Stomach smooth muscle (tissue), 2 donors: Measurements from ENCODE around the gene MDC1.
"Not testable (repeated sequence)": the region's sequence is repeated elsewhere in the genome, so short reads cannot be mapped to it uniquely, and the experiment has no call there.

ENCODE experiments used
- H3K27ac ChIP-seq: one replicate; pipeline ENCODE4 v1.7.0; 2013; ENCODE audit warnings: mild to moderate bottlenecking, low read length, inconsistent platforms
- H3K27me3 ChIP-seq, 2 donors: one replicate each; pipeline ENCODE4 v1.7.0; 2013; ENCODE audit warnings: low read length in 2 of 2; ENCODE audit not compliant: insufficient read depth in 2 of 2, control insufficient read depth in 1 of 2
- H3K36me3 ChIP-seq, 2 donors: one replicate each; pipeline ENCODE4 v1.7.0; 2013; ENCODE audit warnings: low read length in 2 of 2; ENCODE audit not compliant: control insufficient read depth in 2 of 2, insufficient read depth in 2 of 2
- H3K4me1 ChIP-seq: one replicate; pipeline ENCODE4 v1.7.0; 2013; ENCODE audit warnings: low read length; ENCODE audit not compliant: control insufficient read depth, insufficient read depth
- H3K4me3 ChIP-seq, 2 donors: one replicate each; pipeline ENCODE4 v1.7.0; 2013; ENCODE audit warnings: low read length in 2 of 2
- H3K9ac ChIP-seq, 2 donors: one replicate each; pipeline ENCODE4 v1.7.0; 2013; ENCODE audit warnings: low read length in 2 of 2, mild to moderate bottlenecking in 1 of 2
- H3K9me3 ChIP-seq, 2 donors: one replicate each; pipeline ENCODE4 v1.7.0; 2013; ENCODE audit warnings: low read length in 2 of 2; ENCODE audit not compliant: control insufficient read depth in 2 of 2
- donor health status: healthy.
- donor health status: Pancreatic carcinoma.

Gene MDC1

GRCh38 chr6:30670760-30671527, 46.1 kb downstream of the MDC1 start:
- Histone ChIP-seq H3K27me3 (no peaks in the 10 kb centered on the region), H3K36me3 (peaks cover 18 to 27% of the 10 kb centered on the region in 2 donors), H3K4me3 (peak overlapping the region in 1 of 2 donors; percentile 15), H3K4me1 (peaks cover 14% of the 10 kb centered on the region), H3K9ac (no peak overlapping the region), H3K27ac (no peak overlapping the region), H3K9me3 (no peaks in the 10 kb centered on the region)

GRCh38 chr6:30666300-30666699, 50.8 kb downstream of the MDC1 start:
- not testable (repeated sequence) for H3K27ac ChIP-seq, H3K4me3 ChIP-seq, H3K4me1 ChIP-seq, H3K9ac ChIP-seq, H3K9me3 ChIP-seq, H3K27me3 ChIP-seq
- peaks cover 54 to 59% of the 10 kb centered on the region in 2 donors for H3K36me3 ChIP-seq

GRCh38 chr6:30664994-30665767, 51.9 kb downstream of the MDC1 start:
- Histone ChIP-seq H3K4me1 (no peaks in the 10 kb centered on the region), H3K27me3 (no peaks in the 10 kb centered on the region), H3K36me3 (peaks cover 48 to 49% of the 10 kb centered on the region in 2 donors), H3K9me3 (no peaks in the 10 kb centered on the region), H3K9ac (no peak overlapping the region), H3K27ac (no peak overlapping the region), H3K4me3 (no peak overlapping the region)

GRCh38 chr6:30657922-30658321, 59.2 kb downstream of the MDC1 start:
- H3K4me1 ChIP-seq, H3K9me3 ChIP-seq, H3K27ac ChIP-seq, H3K4me3 ChIP-seq, H3K27me3 ChIP-seq, H3K9ac ChIP-seq: not testable (repeated sequence)
- H3K36me3 ChIP-seq: peaks cover 79 to 85% of the 10 kb centered on the region in 2 donors

- no peaks in the 10 kb centered on the region for H3K27me3 ChIP-seq
- no peak overlapping the region for H3K9ac ChIP-seq
- H3K36me3 ChIP-seq: peaks cover 78 to 85% of the 10 kb centered on the region in 2 donors
- H3K4me3 ChIP-seq: no peak overlapping the region
- no peak overlapping the region for H3K27ac ChIP-seq
- H3K9me3 ChIP-seq: no peaks in the 10 kb centered on the region
- H3K4me1 ChIP-seq: no peaks in the 10 kb centered on the region
Observed at GRCh38 chr6:30657454-30657853, 59.6 kb downstream of the MDC1 start.

- no peak overlapping the region for H3K9ac ChIP-seq
- H3K4me1 ChIP-seq: no peaks in the 10 kb centered on the region
- no peaks in the 10 kb centered on the region for H3K9me3 ChIP-seq
- H3K27me3 ChIP-seq: no peaks in the 10 kb centered on the region
- H3K4me3 ChIP-seq: no peak overlapping the region
- H3K36me3 ChIP-seq: peaks cover 76 to 84% of the 10 kb centered on the region in 2 donors
- H3K27ac ChIP-seq: no peak overlapping the region
Observed at GRCh38 chr6:30656513-30656912, 60.6 kb downstream of the MDC1 start.

GRCh38 chr6:30655743-30656094, 61.4 kb downstream of the MDC1 start:
- Histone ChIP-seq H3K27ac (no peak overlapping the region), H3K27me3 (no peaks in the 10 kb centered on the region), H3K9me3 (no peaks in the 10 kb centered on the region), H3K9ac (no peak overlapping the region), H3K4me3 (no peak overlapping the region), H3K4me1 (no peaks in the 10 kb centered on the region), H3K36me3 (peaks cover 77 to 88% of the 10 kb centered on the region in 2 donors)

- H3K4me1 ChIP-seq: no peaks in the 10 kb centered on the region
- H3K27ac ChIP-seq: no peak overlapping the region
- H3K9ac ChIP-seq: no peak overlapping the region
- H3K4me3 ChIP-seq: no peak overlapping the region
- peaks cover 75 to 85% of the 10 kb centered on the region in 2 donors for H3K36me3 ChIP-seq
- H3K9me3 ChIP-seq: no peaks in the 10 kb centered on the region
- H3K27me3 ChIP-seq: no peaks in the 10 kb centered on the region
Observed at GRCh38 chr6:30654798-30655742, 62.0 kb downstream of the MDC1 start.

- no peak overlapping the region for H3K9ac ChIP-seq
- H3K27me3 ChIP-seq: no peaks in the 10 kb centered on the region
- no peaks in the 10 kb centered on the region for H3K9me3 ChIP-seq
- H3K4me1 ChIP-seq: peaks cover 12% of the 10 kb centered on the region
- H3K27ac ChIP-seq: no peak overlapping the region
- peaks cover 46 to 56% of the 10 kb centered on the region in 2 donors for H3K36me3 ChIP-seq
- no peak overlapping the region for H3K4me3 ChIP-seq
Observed at GRCh38 chr6:30651143-30651542, 65.9 kb downstream of the MDC1 start.
